Fibroblast of mammary gland (primary cell): ENCODE data around the gene GYS2.
A peak's percentile ranks its signal among the peaks of the same experiment; 100 is the strongest.

ENCODE experiments used
- DNase-seq: peaks from one replicate; pipeline ENCODE4 v3.0.0-alpha.2; 2010; ENCODE audit warnings: low read depth
- H3K4me3 ChIP-seq: 2 replicates; pipeline ENCODE4 v1.5.1; 2011; ENCODE audit warnings: low read depth, mild to moderate bottlenecking, low read length, moderate library complexity; ENCODE audit not compliant: control insufficient read depth
- CTCF ChIP-seq: conservative IDR thresholded peaks from 2 replicates; pipeline ENCODE4 v1.5.1; 2011; ENCODE audit warnings: low read depth, low read length, inconsistent platforms; ENCODE audit not compliant: control insufficient read depth, insufficient read depth

Gene GYS2

GRCh38 chr12:21518451-21518850 lies 86.2 kb downstream of the GYS2 start:
- no peak for DNase-seq
- no peak overlapping the region for H3K4me3 ChIP-seq
- no peak for TF ChIP-seq CTCF

- no peak for TF ChIP-seq CTCF
- no peak overlapping the region for H3K4me3 ChIP-seq
Measured at GRCh38 chr12:21516281-21516680, 88.4 kb downstream of the GYS2 start.

GRCh38 chr12:21509768-21510167 lies 94.9 kb downstream of the GYS2 start:
- no peak for TF ChIP-seq CTCF
- DNase-seq, result no peak
- H3K4me3 ChIP-seq, result no peak overlapping the region

More at GRCh38 chr12:21516281-21516680, 88.4 kb downstream of the GYS2 start:
- no peak for DNase-seq

GRCh38 chr12:21507849-21508248 lies 96.8 kb downstream of the GYS2 start:
- H3K4me3 ChIP-seq, result no peak overlapping the region
- TF ChIP-seq CTCF, result no peak
- no peak for DNase-seq

GRCh38 chr12:21505888-21506287 lies 98.8 kb downstream of the GYS2 start:
- no peak for TF ChIP-seq CTCF
- no peak for DNase-seq
- no peak overlapping the region for H3K4me3 ChIP-seq

GRCh38 chr12:21502872-21503271 lies 101.8 kb downstream of the GYS2 start:
- TF ChIP-seq CTCF, result no peak
- DNase-seq, result no peak
- H3K4me3 ChIP-seq, result peak overlapping the region; percentile 92

- DNase-seq, result peak; percentile 31
- peak overlapping the region; percentile 92 for H3K4me3 ChIP-seq
- no peak for TF ChIP-seq CTCF
Measured at GRCh38 chr12:21502164-21502496, 102.5 kb downstream of the GYS2 start.
